HG02938 (cell line): ENCODE measurements around the gene CEL.
"Not testable (repeated sequence)": the region's sequence is repeated elsewhere in the genome, so short reads cannot be mapped to it uniquely, and the experiment has no call there.

Experiments
- ATAC-seq: cut with Tn5 transposase; IDR thresholded peaks from one replicate; pipeline ENCODE4 v1.9.1; 2021; ENCODE audit warnings: mild to moderate bottlenecking, moderate library complexity; ENCODE audit not compliant: unreplicated experiment

The CEL gene

DNA sequence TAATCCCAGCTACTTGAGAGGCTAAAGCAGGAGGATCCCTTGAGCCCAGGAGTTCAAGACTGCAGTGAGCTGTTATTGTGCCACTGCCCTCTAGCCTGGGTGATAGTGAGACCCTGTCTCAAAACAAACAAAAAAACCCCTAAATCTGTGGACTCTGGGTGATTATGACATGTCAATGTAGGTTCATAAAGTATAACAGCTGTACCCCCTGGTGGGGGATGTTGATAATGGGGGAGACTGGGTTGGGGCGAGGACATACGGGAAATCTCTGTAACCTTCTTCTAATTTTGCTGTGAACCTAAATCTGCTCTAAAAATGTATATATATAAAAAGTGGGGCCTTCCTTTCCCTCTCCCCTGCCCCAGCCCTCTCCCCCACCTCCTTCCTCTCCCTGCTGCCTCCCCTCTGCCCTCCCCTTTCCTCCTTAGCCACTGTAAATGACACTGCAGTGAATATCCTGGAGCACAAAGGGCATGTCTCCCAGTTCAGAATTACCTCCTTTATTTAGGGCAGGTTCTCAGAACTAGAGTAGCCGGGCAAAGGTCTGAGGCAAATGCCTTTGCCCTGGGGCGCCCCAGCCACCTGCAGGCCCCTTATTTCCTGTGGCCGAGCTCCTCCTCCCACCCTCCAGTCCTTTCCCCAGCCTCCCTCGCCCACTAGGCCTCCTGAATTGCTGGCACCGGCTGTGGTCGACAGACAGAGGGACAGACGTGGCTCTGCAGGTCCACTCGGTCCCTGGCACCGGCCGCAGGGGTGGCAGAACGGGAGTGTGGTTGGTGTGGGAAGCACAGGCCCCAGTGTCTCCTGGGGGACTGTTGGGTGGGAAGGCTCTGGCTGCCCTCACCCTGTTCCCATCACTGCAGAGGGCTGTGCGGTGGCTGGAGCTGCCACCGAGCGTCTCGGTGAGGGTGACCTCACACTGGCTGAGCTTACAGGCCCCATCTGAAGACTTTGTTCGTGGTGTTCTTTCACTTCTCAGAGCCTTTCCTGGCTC lies 19.3 kb downstream of the CEL start:
- ATAC-seq = not testable (repeated sequence)

DNA sequence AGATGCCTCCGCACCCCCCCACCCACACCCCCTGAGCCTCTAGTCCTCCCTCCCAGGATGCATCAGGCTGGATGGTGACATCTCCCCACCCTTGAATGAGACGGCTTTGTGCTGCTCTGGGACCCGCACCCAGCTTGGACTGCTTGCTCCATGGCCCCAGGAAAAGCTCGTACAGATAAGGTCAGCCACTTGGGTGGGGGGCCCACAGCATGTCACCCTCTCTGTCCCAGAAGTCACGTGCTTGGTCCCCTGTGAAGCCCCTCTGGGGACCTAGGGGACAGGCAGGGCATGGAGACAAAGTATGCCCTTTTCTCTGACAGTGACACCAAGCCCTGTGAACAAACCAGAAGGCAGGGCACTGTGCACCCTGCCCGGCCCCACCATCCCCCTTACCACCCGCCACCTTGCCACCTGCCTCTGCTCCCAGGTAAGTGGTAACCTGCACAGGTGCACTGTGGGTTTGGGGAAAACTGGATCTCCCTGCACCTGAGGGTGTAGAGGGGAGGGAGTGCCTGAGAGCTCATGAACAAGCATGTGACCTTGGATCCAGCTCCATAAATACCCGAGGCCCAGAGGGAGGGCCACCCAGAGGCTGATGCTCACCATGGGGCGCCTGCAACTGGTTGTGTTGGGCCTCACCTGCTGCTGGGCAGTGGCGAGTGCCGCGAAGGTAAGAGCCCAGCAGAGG lies 20.3 kb downstream of the CEL start:
- ATAC-seq = not testable (repeated sequence)

DNA sequence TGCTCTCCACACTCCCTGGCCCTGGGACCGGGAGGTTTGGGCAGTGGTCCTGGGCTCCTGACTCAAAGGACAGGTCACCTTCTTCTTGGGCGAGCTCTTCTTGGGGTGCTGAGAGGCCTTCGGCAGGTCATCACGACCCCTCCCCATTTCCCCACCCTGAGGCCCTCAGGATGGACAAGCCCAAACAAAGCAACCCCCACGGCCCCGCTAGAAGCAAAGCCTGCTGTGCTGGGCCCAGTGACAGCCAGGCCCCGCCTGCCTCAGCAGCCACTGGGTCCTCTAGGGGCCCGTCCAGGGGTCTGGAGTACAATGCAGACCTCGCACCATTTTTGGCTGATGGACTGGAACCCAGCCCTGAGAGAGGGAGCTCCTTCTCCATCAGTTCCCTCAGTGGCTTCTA lies 21.9 kb downstream of the CEL start:
- ATAC-seq = not testable (repeated sequence)

DNA sequence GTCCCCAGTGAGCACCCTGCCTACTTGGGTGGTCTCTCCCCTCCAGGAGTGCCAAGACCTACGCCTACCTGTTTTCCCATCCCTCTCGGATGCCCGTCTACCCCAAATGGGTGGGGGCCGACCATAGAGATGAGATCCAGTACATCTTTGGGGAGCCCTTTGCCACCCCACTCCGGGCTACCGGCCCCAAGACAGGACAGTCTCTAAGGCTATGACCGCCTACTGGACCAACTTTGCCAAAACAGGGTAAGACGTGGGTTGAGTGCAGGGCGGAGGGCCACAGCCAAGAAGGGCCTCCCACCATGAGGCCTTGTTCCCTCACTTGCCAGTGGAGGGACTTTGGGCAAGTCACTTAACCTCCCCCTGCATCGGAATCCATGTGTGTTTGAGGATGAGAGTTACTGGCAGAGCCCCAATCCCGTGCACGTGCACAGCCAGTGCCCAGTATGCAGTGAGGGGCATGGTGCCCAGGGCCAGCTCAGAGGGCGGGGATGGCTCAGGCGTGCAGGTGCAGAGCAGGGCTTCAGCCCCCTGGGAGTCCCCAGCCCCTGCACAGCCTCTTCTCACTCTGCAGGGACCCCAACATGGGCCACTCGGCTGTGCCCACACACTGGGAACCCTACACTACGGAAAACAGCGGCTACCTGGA lies 24.6 kb downstream of the CEL start:
- ATAC-seq = not testable (repeated sequence)

DNA sequence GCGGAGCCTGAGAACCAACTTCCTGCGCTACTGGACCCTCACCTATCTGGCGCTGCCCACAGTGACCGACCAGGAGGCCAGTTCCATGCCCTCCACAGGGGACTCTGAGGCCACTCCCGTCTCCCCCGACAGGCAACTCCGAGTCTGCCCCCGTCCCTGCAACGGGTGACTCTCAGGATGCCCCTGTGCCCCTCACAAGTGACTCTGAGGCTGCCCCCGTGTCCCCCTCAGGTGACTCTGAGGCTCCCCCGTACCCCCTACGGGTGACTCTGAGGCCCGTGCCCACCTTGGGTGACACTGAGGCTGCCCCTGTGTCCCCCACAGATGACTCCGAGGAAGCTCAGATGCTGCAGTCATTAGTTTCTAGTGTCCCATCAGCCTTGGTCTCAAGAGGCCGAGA lies 25.1 kb downstream of the CEL start:
- no peak for ATAC-seq

DNA sequence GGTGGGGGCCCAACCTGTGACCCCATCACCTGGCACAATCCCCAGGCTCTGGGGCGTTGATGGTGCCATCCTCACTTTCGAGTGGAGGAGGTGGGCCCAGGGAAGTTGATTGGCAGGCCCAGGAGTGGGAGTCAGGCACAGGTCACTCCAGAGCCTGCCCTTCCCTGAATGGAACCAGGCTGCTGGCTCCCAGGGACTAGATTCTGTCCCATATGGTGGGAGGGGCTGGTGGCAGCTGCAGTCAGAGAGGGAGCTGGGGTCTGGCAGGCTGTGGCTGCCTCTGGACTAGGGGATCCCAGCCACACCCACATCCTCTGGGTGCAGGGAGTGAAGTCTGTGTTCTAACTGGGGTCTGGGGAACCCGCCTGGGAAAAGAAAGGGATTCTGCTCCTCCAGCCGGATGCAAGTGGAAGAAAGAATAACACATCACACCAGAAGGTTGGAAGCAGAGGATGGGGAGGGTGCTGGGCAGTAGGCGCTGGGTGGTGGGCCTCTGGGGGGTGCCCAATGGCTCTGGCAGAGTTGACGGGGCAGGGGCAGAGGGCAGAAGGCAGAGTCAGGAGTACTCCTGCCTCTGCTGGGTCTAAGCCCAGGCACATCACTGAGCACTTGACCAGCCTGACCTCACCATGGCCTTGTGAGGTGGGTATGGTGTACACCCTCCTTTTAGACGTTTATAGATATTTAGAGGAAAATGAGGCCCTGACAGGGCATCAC lies 25.8 kb downstream of the CEL start:
- ATAC-seq = no peak

DNA sequence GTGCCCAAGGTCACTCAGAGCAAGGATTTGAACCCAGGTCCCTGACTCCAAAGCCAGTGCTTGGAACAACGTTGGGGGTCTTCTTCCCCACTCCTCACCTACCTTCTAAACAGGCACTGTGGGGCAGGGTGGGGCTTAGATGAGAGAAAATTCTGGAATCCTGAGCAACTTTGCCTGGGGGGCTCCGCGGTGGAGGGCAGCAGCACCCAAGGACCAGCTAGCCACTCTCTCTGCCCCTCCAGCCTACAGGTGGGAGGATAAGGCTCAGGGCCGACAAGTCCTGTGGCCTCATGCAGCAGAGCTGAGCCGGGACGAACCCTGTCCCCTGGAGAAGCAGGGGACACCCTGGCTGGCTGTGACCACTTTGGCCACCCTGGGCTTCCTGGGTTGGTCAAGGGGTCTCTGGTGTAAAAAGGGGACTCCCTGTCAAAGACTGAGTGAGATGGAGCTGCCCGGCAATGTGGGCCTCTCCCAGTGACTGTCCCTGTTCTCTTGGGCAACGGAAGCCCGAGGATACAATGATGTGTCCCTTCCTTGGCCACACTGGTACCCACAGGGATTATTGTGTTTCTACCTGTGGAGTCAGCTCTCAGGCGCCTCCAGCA lies 26.5 kb downstream of the CEL start:
- no peak for ATAC-seq

DNA sequence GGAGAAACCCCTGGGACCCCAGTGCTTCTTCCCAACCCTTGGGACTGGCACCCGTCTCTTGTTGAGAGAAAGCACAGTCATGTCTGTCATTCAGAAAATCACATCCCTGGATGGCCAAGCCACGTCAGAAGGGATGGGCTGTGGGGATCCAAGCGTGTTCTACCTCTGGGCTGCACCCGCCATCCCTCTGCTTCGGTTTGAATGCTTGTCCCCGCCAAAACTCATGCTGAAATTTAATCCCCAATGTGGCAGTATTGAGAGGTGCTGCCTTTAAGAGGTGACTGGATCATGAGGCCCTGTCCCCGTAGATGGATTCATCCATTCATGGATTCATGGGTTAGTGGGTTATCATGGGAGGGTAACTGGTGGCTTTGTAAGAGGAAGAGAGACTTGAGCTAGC lies 27.0 kb downstream of the CEL start:
- ATAC-seq = no peak

DNA sequence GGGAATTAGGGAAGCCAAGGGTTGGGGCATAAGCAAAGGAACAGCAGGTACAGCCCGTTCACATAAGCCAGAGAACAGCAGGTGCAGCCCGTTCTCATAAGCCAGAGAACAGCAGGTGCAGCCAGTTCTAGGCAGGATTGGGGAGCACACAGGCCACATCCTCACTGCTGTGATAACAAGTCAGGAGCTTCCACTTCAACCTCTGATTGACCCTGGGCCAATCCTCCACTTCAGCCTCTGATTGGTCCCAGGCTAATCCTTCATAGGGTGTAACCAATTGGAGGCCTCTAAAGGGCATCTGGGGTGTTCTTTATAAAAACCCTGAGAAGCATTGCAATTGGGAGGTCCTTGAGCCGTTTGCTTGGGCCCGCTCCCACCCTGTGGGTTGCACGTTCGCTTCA lies 27.5 kb downstream of the CEL start:
- ATAC-seq = no peak

DNA sequence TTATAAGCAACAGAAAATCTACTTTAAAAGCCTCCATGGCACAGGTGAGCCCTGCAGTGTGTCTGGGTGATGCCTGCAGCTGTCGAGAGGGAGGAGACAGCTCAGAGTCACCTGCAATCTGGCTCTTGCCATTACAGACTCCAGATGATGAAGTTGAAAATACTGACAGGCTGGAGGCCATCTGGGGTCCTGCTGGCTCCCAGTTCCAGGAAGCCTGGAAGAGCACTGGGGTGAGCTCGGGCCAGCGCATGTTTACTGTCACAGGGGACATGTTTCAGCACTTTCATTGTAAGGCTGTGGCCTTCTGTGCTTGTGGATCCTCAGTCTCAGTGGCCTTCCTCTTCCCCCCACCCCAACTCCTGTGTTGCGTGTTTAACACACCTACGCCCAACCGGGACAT lies 28.4 kb downstream of the CEL start:
- ATAC-seq = no peak

DNA sequence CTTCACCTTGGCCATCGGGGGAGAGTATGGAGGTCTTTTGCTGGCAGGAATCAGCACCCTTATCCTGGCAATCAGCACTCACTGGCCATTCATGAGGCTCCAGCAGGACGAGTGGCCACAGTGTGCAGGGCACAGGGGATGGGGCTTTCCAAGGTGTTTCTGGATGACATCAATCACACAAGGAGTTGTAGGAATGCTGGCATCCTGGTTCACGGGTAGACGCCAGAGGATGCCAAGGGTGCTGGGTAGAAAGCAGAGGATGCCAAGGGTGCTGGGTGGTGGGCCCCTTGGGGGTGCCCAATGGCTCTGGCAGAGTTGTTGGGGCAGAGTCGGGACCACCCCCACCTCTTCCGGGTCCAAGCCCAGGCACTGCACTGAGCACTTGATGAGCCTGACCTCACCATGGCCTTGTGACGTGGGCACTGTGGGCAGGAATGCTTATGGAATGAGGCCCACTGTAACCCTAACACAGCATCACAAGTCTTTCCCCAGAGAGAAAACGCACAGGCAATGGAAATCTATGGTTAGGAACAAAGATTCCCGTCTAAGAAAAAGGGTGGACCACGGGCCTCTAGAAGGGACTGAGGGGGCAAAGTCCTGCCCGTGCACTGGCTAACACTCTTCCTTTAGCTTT lies 29.1 kb downstream of the CEL start:
- ATAC-seq = no peak

DNA sequence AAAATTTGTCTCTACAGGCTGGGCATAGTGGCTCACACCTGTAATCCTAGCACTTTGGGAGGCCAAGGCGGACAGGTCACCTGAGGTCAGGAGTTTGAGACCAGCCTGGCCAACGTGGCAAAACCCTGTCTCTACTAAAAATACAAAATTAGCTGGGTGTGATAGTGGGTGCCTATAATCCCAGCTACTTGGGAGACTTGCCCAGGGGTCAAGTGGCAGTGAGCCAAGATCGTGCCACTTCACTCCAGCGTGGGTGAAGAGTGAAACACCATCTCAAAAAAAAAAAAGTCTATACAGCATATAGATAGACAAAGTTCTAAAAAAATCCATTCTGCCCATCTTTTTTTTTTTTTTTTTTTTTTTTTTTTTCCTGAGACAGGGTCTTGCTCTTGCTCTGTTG lies 32.6 kb downstream of the CEL start:
- not testable (repeated sequence) for ATAC-seq

DNA sequence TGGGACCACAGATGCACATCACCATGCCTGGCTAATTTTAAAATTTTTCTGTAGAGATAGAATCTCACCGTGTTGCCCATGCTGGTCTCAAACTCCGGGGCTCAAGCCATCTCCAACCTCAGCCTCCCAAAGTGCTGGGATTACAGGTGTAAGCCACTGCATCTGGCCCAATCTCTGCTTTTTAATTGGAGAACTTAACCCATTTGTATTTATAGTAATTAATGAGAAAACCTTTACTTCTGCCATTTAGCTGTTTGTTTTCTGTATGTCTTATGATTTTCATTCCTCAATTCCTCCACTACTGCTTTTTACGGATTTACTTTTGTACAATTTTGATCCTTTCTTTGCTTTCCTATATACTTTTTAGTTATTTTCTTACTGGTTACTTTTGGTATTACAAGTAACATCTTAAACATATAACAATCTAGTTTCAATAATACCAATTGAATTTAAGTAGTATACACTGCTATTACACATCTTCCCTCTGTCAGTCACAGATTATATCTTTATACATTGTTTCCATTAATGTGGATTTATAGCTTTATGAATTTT lies 33.1 kb downstream of the CEL start:
- ATAC-seq = no peak

DNA sequence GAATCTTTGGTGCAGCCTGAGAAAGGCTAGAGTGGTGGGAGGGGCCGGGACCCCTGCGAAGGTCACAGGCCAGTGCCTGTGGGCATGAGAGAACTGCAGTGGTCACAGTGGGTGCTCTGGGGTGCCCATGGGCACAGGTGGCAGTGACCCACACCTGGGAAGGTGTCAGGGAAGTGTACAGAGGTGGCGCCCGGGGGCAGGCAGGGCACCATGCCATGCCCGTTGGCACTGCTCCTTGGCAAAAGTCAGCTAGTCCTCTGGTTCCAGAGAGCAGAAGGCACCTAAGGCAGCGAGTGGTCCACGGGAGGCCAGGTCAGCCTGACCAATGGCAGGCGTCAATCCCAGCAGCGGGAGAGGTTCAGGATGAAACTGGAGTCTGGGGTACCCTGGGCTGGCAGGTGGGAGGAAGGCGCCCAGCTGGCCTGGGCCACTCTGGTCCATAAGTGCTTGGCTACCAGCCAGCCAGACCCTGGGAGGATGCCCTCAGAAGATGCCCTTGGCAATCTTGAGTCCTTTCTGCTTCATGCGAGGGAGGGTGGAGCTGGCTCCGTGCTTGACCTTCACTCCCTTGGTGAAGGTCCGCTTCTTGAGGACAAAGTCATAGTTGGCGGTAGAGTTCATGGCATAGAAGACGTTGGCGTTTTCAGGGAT lies 36.4 kb downstream of the CEL start:
- ATAC-seq = no peak

DNA sequence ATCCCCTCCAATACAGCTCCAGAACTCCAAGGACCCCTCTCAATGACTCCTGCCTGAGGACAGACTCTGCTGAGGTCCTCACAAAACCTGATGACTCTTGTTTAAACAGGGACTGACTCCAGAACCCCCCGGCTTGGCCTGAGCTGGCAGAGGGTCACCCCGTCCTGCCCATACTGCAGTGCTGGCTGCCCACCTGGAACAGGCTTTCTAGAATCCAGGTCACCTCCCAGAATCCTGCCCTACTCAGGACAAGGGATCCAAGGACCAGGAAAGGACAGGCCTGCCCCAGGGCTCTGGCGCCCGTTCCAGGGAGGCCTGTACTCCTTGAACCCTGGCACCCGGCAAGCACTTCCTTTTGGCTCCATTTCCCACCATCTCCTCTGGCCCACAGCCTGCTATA lies 37.1 kb downstream of the CEL start:
- no peak for ATAC-seq

DNA sequence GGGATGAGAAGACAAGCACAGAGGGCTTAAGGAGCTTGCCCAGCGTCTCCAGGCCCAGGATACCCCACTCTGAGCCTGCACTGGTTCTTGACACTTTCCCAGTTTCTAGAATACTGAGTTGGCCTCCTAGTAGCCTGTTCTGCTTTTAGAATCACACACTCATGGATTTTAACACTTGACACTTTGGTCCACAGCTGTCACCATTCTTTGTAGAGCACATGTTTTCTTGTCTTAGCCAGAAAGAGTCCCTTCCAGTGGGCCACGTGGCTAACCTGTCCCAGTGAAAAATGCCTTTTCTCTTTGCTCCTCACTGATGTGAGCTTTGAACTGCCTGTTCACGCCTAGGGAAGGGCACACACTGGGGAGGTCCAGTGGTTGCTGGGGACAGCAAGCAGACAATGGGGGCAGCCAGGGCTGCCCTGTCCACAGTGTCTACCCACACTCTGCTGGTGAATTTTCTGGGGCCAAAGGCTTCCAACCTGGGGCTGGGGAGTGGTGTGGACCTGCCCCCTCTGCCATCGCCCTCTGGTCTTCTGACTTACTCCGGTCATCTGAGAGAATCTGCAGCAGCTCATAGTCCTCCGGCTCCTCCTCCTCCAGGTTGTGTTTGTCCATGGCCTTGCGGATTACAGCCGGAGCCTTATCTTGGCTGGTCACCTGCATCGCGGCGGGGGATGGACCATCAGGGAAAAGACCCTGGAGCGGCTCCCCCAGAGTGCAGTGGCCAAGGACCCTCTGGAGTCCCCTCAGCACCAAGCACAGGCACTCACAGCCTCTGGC lies 38.1 kb downstream of the CEL start:
- ATAC-seq = no peak

DNA sequence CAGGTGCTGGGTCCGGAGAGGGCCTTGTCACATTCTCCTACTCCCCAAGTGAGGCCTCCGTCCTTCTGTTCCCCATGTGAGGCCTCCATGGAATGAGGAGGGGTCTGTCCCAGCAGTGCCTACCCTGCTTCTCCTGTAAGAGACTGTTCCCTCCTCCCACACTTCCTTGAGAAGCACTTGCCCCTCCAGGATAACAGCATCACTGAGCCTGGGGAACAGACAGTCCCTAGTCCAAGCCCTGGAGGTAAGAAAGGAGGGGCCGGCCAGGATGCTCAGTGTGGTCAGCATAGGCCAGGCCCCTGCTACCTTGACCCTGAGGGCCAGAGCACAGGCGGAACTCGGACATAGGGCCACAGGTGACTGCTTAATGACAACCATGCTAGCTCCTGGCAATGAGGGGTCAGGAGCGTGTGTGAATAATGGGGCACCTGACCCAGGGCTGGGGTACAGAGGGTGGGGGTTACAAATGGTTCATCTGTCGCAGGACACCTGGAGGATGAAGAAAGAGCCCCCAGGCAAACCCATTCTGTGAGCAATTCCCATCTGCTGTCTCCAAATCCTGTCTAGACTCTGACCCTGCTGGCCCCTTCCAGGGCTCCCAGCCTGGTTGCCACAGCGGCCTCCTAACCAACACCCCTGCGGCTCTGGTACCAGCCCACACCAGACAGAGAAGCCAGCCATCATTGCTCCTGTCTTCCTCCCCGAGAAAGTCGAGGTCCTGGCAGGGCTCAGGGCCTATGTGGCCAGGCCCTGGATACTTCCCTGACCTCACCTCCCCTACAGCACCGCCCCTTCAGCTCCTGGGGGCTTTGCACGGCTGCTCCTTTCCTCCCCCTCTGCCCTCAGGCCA lies 39.0 kb downstream of the CEL start:
- ATAC-seq = no peak
